HFFc6 (cell line): ENCODE data around the gene OSGIN1. TPM values are rescaled to one million over a fixed set of nuclear protein-coding genes. Genes with fewer than 3 reads are reported as not detected.

Experiments
- DNase-seq: peaks from one replicate; pipeline ENCODE4 v3.0.0-alpha.2; 2018
- H3K27ac Mint-ChIP-seq: 2 replicates; pipeline ENCODE4 v1.8.0; 2020; ENCODE audit warnings: mild to moderate bottlenecking, mixed read lengths
- H3K27me3 Mint-ChIP-seq: 2 replicates; pipeline ENCODE4 v1.8.0; 2021; ENCODE audit warnings: mild to moderate bottlenecking, moderate library complexity, mixed read lengths; ENCODE audit not compliant: insufficient read depth
- H3K36me3 Mint-ChIP-seq: 2 replicates; pipeline ENCODE4 v1.8.0; 2021; ENCODE audit warnings: low read depth, mixed read lengths
- H3K4me1 Mint-ChIP-seq: 2 replicates; pipeline ENCODE4 v1.8.0; 2020; ENCODE audit warnings: low read depth, mixed read lengths
- H3K4me3 Mint-ChIP-seq: 2 replicates; pipeline ENCODE4 v1.8.0; 2020; ENCODE audit warnings: mild to moderate bottlenecking, moderate library complexity, mixed read lengths
- H3K9me3 Mint-ChIP-seq: 2 replicates; pipeline ENCODE4 v1.8.0; 2020; ENCODE audit warnings: mild to moderate bottlenecking, mixed read lengths
- CTCF ChIP-seq: fragments of 200-600 bp; sonication (generic); IDR thresholded peaks from 2 replicates; pipeline ENCODE4 v1.5.0; 2021; ENCODE audit warnings: antibody characterized with exemption, mild to moderate bottlenecking
- total RNA-seq, 6 experiments: library from RNA; stranded (reverse); fragmentation: NEBNext Ultra II Directional; extraction: Animal tissue kit (Norgen Biotek cat#: 25700); gene quantifications; 2 replicates in 1 of 6; 3 replicates in 5 of 6; pipeline ENCODE4 v1.2.3, GENCODE V29; 2021

Gene OSGIN1
- total RNA-seq, 6 experiments from 2014 or later: 3.9 to 8.6 (median 7.7) TPM

GRCh38 chr16:83995754-83996153 is 42.7 kb downstream of the OSGIN1 start:
- Mint-ChIP-seq H3K4me1 (peaks cover 30% of the 10 kb centered on the region), H3K27ac (no peak overlapping the region), H3K27me3 (peaks cover 20% of the 10 kb centered on the region), H3K36me3 (no peaks in the 10 kb centered on the region), H3K9me3 (no peaks in the 10 kb centered on the region), H3K4me3 (no peak overlapping the region)
- no peak for DNase-seq
- TF ChIP-seq CTCF: no peak

- Mint-ChIP-seq H3K27ac (no peak overlapping the region), H3K4me1 (peaks cover 30% of the 10 kb centered on the region), H3K36me3 (no peaks in the 10 kb centered on the region), H3K27me3 (peaks cover 19% of the 10 kb centered on the region), H3K4me3 (no peak overlapping the region), H3K9me3 (no peaks in the 10 kb centered on the region)
- no peak for TF ChIP-seq CTCF
- DNase-seq: no peak
These were observed 43.6 kb downstream of the OSGIN1 start for GRCh38 chr16:83996481-83997252.

DNA sequence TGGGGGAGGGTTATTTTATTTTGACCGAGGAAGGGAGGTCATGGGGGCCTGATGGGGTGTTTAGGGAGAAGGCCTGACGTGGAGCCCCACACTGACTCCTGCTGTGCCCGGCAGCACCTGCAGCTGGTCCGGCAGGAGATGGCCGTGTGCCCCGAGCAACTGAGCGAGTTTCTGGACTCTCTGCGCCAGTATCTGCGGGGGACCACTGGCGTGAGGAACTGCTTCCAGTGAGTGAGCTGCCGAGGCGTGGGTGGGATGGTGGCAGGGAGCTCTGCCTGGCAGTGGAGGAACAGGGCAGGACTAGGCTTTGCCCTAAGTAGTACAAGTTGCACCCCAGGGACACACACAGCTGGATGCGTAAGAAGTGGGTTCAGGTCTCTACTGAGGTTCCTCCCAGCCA is 45.1 kb downstream of the OSGIN1 start:
- Mint-ChIP-seq H3K9me3 (no peaks in the 10 kb centered on the region), H3K27me3 (peaks cover 26% of the 10 kb centered on the region), H3K27ac (no peak overlapping the region), H3K4me3 (no peak overlapping the region), H3K36me3 (no peaks in the 10 kb centered on the region), H3K4me1 (peaks cover 21% of the 10 kb centered on the region)
- DNase-seq: no peak
- TF ChIP-seq CTCF: no peak

- no peaks in the 10 kb centered on the region for H3K36me3 Mint-ChIP-seq
- no peak for DNase-seq
- no peak for TF ChIP-seq CTCF
- peaks cover 41% of the 10 kb centered on the region for H3K27me3 Mint-ChIP-seq
- no peaks in the 10 kb centered on the region for H3K9me3 Mint-ChIP-seq
- H3K27ac Mint-ChIP-seq: no peak overlapping the region
- no peaks in the 10 kb centered on the region for H3K4me1 Mint-ChIP-seq
- H3K4me3 Mint-ChIP-seq: no peak overlapping the region
These were observed 48.1 kb downstream of the OSGIN1 start for GRCh38 chr16:84000989-84001642.

DNA sequence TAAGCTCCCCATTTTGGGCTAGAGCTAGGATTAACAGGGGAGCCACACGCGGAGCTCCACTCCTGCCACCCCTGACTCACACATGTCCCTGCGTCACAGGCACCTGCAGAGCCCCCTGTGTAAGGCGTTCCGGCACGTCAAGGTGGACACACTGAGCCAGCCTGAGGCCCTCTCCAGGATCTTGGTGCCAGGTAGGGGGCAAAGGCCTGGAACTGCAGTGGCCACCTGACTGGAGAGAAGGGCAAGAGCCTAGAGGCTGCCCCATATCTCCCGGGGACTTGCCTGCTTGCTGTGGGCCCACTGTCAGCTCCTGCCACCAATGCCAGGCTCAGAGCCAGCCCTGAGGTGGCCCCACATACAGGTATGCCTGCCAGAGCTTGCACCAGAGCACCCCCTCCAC is 48.7 kb downstream of the OSGIN1 start:
- Mint-ChIP-seq H3K27ac (no peak overlapping the region), H3K4me3 (no peak overlapping the region), H3K27me3 (peaks cover 46% of the 10 kb centered on the region), H3K36me3 (no peaks in the 10 kb centered on the region), H3K4me1 (no peaks in the 10 kb centered on the region), H3K9me3 (no peaks in the 10 kb centered on the region)
- no peak for TF ChIP-seq CTCF
- no peak for DNase-seq
